Epithelial cell of esophagus (primary cell): Measurements from ENCODE around the gene LRRC38.
A peak's percentile ranks its signal among the peaks of the same experiment; 100 is the strongest.

Experiments used
- DNase-seq: peaks from one replicate; pipeline ENCODE4 v3.0.0; 2010; ENCODE audit warnings: low read depth
- H3K4me3 ChIP-seq: 2 replicates; pipeline ENCODE4 v1.5.1; 2011; ENCODE audit warnings: mild to moderate bottlenecking, low read length, control low read depth
- TF ChIP-seq, protein P1 (sequence below): IDR thresholded peaks from 2 replicates; pipeline ENCODE4 v1.5.1; 2011; ENCODE audit warnings: low read depth, mild to moderate bottlenecking, low read length, control low read depth, inconsistent platforms; ENCODE audit not compliant: insufficient read depth; ENCODE audit errors: missing control alignments

The LRRC38 gene

GRCh38 chr1:13549021-13549420 lies 35.2 kb upstream of the LRRC38 start:
- H3K4me3 ChIP-seq = no peak overlapping the region
- DNase-seq = no peak
- TF ChIP-seq, protein P1, sequence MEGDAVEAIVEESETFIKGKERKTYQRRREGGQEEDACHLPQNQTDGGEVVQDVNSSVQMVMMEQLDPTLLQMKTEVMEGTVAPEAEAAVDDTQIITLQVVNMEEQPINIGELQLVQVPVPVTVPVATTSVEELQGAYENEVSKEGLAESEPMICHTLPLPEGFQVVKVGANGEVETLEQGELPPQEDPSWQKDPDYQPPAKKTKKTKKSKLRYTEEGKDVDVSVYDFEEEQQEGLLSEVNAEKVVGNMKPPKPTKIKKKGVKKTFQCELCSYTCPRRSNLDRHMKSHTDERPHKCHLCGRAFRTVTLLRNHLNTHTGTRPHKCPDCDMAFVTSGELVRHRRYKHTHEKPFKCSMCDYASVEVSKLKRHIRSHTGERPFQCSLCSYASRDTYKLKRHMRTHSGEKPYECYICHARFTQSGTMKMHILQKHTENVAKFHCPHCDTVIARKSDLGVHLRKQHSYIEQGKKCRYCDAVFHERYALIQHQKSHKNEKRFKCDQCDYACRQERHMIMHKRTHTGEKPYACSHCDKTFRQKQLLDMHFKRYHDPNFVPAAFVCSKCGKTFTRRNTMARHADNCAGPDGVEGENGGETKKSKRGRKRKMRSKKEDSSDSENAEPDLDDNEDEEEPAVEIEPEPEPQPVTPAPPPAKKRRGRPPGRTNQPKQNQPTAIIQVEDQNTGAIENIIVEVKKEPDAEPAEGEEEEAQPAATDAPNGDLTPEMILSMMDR = no peak

DNA sequence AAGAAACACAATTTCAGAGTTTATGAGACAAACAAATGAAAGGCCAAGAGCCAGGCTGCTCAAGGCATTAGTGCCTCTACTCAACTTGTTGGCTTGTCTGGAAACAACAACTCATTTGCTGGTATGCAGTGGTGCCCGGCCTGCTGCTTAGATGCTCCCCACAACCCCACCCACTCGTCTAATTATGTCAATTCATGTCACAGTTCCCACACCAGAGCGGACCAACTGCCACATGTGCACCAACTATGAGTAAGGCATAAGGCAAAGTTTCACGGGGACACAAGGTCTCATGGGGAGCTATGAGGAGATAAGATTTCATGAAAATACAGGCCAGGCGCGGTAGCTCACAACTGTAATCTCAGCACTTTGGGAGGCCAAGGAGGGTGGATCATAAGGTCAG lies 34.5 kb upstream of the LRRC38 start:
- no peak overlapping the region for H3K4me3 ChIP-seq
- TF ChIP-seq, protein P1 = no peak
- DNase-seq = no peak

DNA sequence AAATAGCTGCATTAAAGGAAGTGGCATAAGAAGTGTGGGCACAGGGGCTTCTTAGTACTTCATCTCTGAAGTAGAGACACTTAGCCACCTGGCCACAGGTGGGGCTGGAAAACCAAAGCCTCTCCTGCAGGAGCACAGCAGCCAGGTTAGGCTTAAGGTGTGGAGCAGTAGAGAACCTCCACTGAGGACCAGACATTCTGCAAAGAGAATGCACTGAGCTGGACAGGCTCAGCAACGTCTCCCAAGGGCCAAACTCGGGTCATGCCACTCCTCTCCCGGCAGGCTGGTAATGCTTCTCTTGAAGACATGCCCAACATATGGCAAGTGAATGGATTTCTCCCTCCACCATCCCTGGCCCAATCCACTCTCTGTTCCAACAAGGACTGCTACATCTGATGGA lies 33.0 kb upstream of the LRRC38 start:
- TF ChIP-seq, protein P1 = no peak
- no peak for DNase-seq
- no peak overlapping the region for H3K4me3 ChIP-seq

DNA sequence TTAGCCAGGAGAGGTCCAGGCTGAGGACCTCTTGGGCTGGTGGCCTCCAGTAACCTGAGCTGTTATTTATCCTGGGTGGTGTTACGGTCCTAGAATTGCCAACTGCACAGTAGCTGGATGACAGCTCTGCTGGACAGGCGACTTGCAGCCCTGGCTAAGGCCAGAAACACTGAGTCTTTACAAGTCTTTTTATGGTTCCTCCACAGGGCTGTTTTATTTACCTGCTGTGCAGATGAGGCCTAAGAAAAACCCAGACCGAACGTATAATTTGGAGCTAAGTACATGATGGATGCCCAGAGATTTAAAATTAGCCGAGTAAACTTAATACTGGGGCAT lies 30.4 kb upstream of the LRRC38 start:
- no peak for DNase-seq
- TF ChIP-seq, protein P1 = no peak

GRCh38 chr1:13543451-13544220 lies 29.8 kb upstream of the LRRC38 start:
- TF ChIP-seq, protein P1 = peak; percentile 75
- H3K4me3 ChIP-seq = no peak overlapping the region
- DNase-seq = peak; percentile 35

More for the DNA sequence above, 30.4 kb upstream of the LRRC38 start:
- H3K4me3 ChIP-seq = no peak overlapping the region

DNA sequence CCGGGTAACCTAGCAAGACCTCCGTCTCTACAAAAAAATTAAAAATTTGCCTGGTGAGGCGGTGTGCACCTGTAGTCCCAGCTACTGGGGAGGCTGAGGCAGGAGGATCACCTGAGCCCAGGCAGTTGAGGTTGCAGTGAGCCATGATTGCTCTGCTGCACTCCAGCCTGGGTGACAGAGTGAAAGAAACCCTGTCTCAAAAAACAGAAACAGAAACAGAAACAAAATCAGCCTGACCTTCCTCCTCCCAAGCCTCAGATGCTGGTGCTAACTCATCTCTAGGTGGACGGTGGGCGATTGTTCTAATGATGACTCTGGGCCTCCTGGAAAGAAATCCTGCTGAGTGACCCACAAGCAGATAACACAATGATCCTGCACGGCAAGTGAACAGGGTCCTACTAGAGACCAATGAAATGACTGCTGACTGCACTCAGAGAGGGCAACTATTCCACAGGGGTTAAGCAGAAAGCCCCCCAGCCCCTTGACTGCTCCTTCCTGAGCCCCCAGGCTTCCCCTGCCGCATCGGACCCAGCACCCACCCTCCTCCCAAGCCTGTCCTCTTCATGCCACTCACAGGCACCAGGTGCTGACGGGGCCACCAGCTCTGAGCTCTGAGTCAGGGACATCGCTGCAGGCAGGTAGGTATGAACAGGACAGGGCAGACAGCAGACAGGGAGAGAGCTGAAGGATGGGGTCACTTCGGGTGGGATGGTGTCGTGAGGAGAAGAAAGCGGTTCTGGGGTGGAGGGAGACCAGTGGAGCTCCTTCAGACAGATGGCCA lies 27.8 kb upstream of the LRRC38 start:
- TF ChIP-seq, protein P1 = no peak
- DNase-seq = no peak
- no peak overlapping the region for H3K4me3 ChIP-seq
